Measurements from ENCODE around the gene ATE1.
"Not testable (repeated sequence)": the region's sequence is repeated elsewhere in the genome, so short reads cannot be mapped to it uniquely, and the experiment has no call there.

The ATE1 gene

GRCh38 chr10:121828045-121828444 lies 99.8 kb downstream of the ATE1 start:
- DNase-seq: peak in 1 of 5 donors; percentile 8

DNA sequence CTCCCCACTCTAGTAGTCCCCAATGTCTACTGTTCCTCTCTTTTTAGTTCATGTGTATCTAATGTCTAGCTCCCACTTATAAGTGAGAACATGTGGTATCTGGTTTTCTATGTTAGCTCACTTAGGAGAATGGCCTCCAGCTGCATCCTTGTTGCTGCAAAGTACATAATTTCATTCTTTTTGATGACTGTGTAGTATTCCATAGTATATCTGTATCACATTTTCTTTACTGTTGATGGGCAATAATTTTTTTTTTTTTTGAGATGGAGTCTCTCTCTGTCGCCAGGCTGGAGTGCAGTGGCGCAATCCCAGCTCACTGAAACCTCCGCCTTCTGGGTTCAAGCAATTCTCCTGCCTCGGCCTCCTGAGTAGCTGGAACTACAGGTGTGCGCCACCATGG lies 101.1 kb downstream of the ATE1 start:
- not testable (repeated sequence) for DNase-seq

DNA sequence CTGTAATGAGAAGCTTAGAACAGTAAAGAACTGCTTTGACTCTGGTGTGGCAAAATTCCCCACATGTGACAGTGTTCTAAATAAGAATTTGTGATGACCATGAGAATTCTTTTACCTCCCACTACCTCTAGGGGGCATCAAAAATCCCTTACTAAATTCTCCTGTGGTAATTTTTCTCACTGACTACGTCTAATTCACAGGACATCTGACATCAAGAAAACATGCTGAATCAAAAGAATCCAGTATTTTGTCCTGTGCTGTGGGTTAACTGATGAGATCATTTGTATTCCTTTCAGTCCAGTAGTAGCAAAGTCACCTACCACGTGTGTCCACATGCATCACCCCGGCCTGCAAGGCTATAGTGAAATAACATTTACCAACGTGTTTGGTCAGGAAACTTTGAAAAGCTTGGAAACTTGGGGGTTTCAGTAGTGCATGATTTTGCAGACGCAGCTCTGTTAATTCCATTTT lies 103.8 kb downstream of the ATE1 start:
- peak in 1 of 5 donors; percentile 20 for DNase-seq

DNA sequence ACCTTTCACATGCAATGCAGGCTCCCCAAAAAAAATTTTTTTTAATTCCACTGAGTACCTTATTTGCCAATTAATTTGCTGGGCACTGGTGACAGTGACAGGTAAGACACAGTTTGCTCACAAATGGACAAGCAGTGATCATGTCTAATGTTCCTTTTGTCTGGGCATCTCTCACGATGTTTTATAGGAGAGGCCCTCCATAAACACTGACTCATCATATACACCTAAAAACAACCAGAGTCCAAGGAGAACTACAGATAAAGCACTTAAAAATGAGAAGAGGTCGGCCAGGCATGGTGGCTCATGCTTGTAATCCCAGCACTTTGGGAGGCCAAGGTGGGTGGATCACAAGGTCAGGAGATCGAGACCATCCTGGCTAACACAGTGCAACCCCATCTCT lies 105.1 kb downstream of the ATE1 start:
- no peak for DNase-seq

GRCh38 chr10:121822180-121822579 lies 105.7 kb downstream of the ATE1 start:
- DNase-seq: no peak

DNA sequence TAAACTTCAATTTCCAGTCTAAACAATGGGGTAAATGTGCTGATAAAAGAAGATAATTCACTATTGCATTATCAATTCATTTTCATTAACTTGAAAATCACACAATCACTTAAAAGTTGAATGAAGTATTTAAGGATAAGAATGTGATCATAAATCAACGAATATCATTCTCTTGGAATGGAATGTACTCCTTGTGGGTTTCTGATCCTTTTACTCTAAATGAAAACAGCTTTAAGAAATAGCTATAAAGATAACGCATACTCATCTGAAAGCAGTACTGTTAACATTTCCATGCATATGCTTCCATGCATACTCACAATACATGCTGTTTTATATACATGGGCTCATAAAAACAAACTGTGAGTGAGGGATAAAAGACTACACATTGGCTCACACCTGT lies 108.8 kb downstream of the ATE1 start:
- DNase-seq: no peak

DNA sequence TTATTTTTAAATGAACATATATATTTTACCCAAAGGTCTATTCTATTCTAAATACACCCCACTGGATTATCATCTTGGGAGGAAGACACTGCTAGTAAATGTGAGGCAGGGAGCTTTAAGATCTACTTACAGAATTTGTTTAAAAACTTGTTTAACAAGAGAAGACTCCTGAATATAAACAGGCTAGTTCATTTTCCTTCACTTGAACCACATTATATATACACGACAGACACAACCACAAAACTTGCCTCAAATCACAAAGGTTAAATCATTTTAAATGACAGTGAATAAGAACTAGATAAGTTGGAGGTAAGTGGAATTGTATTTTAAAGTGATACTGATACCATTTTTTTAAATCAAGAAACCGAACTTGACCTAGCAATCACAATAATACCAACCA lies 109.2 kb downstream of the ATE1 start:
- DNase-seq: no peak

DNA sequence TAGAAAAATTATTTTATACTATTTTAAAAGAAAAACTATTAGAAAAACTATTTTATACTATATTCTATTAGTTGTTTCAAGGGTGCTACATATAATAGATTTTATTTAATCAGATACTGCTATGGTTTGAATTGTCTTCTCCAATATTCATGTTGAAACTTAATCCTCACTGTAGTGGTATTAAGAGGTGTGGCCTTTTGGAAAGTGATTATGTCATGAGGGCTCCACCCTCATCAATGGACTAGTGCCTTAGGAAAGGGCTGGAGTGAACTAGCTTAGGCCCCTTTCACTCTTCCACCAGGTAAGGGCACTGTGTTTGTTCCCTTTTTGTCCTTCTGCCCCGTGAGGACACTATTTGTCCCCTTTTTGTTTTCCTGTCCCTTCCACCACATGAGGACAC lies 111.6 kb downstream of the ATE1 start:
- DNase-seq: no peak

DNA sequence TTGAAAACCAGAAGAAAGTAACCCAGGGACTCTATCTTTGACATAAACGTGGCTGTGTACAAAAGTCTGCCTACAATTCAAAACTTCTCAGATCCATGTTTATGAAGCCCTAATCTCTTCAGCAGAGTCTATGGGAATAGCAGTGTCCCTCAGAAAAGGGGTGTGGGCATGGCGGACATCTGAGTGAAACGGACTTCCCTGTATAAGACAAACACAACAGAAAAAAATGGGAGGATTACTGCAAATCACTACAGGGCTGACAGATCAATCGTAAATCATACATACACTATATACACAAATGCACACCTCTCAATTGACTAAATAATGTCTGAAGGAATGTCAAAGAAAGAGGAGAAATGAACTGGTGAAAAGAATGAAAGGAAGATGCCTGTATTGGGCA lies 114.0 kb downstream of the ATE1 start:
- DNase-seq: no peak

- no peak for DNase-seq
These were observed 114.5 kb downstream of the ATE1 start for GRCh38 chr10:121813211-121813815.

- DNase-seq: no peak
These were observed 115.8 kb downstream of the ATE1 start for GRCh38 chr10:121812031-121812430.

GRCh38 chr10:121811386-121811785 lies 116.4 kb downstream of the ATE1 start:
- DNase-seq: no peak

DNA sequence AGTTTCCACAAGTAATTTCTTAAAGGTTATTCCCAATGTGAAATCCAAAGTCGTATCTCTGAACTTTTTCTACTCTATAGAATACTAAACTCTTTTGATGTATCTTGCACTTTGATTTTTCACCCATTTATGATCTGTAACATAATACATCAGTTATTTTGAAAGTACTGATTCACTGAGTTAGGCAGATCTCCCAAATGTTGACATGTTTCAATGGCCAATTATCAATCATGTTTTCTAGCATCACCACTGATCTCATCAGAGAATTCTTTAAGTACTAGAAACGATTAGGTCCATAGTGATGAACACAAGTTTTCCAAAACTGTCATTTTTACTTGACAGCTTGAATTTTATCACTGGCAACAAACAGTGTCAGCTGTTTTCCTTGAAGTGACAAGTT lies 119.0 kb downstream of the ATE1 start:
- no peak for DNase-seq

DNA sequence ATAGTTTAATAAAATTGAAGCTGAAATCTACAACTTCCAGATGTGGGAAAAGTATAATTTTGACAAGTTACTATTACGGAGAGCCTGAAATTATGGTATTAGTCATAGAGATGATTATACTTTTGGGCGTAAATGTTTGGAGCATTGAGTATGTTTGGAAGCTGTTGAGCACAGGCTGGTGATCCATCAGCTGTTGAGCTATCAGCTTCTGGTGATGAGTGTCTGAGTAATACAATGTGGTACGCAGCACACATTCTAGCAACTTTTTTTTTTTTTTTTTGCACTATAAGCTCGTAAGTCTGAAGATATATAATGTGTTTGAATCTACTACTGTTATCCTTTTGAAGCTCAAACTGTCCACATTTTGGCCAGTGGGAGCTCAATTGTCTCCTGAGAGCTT lies 123.4 kb downstream of the ATE1 start:
- no peak for DNase-seq

- DNase-seq: no peak
These were observed 124.2 kb downstream of the ATE1 start for GRCh38 chr10:121803611-121804010.

DNA sequence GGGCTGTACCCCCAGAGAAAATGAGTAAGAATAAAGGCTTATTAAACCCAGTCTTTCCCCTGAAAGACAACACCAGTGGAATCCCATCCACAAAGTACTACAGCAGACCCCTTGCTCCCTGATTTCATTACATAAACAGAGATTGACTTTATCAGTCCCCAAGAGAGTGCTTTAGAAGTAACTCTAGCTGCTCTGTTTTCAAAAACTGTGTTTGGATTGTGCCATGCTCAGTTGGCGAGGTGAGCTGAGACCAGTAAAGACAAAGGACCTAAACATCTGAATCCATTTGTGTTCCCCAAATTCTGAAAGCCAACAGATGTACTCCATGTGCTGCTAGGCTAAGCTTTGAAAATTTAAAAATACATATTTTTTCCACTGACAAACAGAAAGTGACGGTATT lies 127.0 kb downstream of the ATE1 start:
- DNase-seq: no peak

DNA sequence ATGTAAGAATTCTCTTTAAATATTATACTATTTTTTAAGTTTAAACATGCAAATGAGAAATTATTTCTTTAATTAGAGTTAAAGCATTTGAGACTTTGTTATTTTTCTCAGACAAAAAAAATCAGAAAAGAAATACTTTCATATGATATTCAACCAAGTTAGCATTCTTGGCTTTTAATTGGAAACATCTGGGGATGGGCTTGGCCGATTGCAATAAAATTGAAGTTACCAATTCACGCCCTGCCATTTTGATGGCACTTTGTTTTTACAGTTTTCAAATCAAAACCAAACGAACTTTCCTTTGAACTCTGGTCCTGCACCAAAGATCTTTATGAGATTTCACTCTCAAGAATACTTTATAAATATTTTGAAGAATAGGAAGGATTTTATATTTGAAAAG lies 127.7 kb downstream of the ATE1 start:
- no peak for DNase-seq

DNA sequence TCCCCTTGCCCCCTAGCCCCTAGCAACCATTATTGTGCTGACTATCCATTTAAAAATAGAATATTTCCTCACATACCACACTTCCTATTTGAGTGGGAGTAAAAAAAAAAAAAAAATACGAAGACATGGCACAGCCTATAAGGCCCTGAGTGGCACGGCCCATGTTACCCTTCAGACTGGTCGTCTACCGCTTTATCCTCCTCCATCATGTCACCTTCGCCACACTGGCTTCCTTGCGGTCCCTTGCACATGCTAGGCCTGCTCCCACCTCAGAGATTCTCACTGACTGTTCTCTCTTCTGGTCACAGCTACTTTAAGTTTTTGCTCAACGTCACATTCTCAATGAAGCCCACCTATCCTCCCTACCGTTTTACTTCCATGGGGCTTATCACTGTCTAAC lies 130.3 kb downstream of the ATE1 start:
- DNase-seq: no peak

GRCh38 chr10:121796342-121796741 lies 131.5 kb downstream of the ATE1 start:
- DNase-seq: no peak

- DNase-seq: no peak
These were observed 135.6 kb downstream of the ATE1 start for GRCh38 chr10:121792198-121792597.

DNA sequence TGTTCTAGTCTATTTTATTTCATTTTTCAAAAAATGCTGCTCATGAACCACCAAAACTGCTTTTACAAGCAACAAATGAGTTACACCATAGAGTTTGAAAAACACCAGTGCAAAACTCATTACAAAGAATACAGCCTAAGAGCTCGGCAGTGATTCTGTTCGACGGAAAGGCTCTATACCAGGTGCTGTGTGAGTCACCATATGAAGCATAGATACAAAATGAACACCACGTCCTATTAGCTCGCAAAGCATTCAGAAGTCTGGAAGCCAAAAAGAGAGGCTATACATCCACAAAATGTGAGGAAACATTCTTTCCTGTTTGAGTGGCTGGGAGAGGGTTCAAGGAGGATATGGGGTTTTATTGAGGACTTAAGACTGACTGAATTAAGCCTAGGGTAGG lies 136.1 kb downstream of the ATE1 start:
- DNase-seq: no peak

GRCh38 chr10:121788717-121789116 lies 139.1 kb downstream of the ATE1 start:
- DNase-seq: no peak

GRCh38 chr10:121788115-121788514 lies 139.7 kb downstream of the ATE1 start:
- no peak for DNase-seq

- DNase-seq: no peak
These were observed 140.7 kb downstream of the ATE1 start for GRCh38 chr10:121787169-121787568.

- no peak for DNase-seq
These were observed 144.0 kb downstream of the ATE1 start for GRCh38 chr10:121783782-121784372.
